ENCODE measurements around the gene SYNGAP1. TPM values are rescaled to one million over a fixed set of nuclear protein-coding genes. Genes with fewer than 3 reads are reported as not detected.
"Not testable (repeated sequence)": the region's sequence is repeated elsewhere in the genome, so short reads cannot be mapped to it uniquely, and the experiment has no call there.

SYNGAP1 gene
- total RNA-seq, 1 experiment from 2014 or later: 1.9 TPM

- no peak overlapping the region for H2AFZ ChIP-seq (ENCODE audit: low read length)
Observed at GRCh38 chr6:33477864-33478263, 58.0 kb downstream of the SYNGAP1 start.

GRCh38 chr6:33481192-33481591 is 61.3 kb downstream of the SYNGAP1 start:
- Histone ChIP-seq H3K9ac (ENCODE audit: low read length) (no peak overlapping the region), H3K4me1 (ENCODE audit: insufficient read depth, low read length) (no peaks in the 10 kb centered on the region), H2AFZ (ENCODE audit: low read length) (no peak overlapping the region), H4K20me1 (ENCODE audit: low read length) (no peaks in the 10 kb centered on the region), H3K79me2 (ENCODE audit: low read length) (no peaks in the 10 kb centered on the region), H3F3A (ENCODE audit: low read length, unreplicated experiment) (no peaks in the 10 kb centered on the region), H3K4me3 (ENCODE audit: low read length) (no peak overlapping the region), H3K36me3 (ENCODE audit: low read depth, low read length) (no peaks in the 10 kb centered on the region), H3K27ac (ENCODE audit: low read length) (no peak overlapping the region), H3K9me2 (replicated peaks; ENCODE audit: low read length) (no peaks in the 10 kb centered on the region), H3K27me3 (ENCODE audit: low read length) (peaks cover 4% of the 10 kb centered on the region; the same call in 1 of the 2 replicates), H3K9me3 (ENCODE audit: low read length) (no peaks in the 10 kb centered on the region), H3K4me2 (ENCODE audit: low read length) (no peak overlapping the region)
- ChIA-PET CTCF (interaction anchor here (0.7 kb wide), 1 partner anchor 13 kb away, joined by 3 read pairs; no protein-coding TSS in a partner anchor), POLR2A (ENCODE audit: unreplicated experiment) (no interaction called here)
- TF ChIP-seq, protein P1, sequence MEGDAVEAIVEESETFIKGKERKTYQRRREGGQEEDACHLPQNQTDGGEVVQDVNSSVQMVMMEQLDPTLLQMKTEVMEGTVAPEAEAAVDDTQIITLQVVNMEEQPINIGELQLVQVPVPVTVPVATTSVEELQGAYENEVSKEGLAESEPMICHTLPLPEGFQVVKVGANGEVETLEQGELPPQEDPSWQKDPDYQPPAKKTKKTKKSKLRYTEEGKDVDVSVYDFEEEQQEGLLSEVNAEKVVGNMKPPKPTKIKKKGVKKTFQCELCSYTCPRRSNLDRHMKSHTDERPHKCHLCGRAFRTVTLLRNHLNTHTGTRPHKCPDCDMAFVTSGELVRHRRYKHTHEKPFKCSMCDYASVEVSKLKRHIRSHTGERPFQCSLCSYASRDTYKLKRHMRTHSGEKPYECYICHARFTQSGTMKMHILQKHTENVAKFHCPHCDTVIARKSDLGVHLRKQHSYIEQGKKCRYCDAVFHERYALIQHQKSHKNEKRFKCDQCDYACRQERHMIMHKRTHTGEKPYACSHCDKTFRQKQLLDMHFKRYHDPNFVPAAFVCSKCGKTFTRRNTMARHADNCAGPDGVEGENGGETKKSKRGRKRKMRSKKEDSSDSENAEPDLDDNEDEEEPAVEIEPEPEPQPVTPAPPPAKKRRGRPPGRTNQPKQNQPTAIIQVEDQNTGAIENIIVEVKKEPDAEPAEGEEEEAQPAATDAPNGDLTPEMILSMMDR (conservative IDR thresholded peaks at IDR 0.05; ENCODE audit: low read depth, low read length): peak; percentile 38
- no peak for TF ChIP-seq EZH2phosphoT487 (IDR thresholded peaks at IDR 0.05; ENCODE audit: borderline replicate concordance, low read length)
- BruUV-seq (replicated peaks): no TSS peak
- DNase-seq (peak; percentile 50), ATAC-seq (peak; percentile 84)
- intact Hi-C loops (cut with micrococcal nuclease): no loop called here

More at GRCh38 chr6:33477864-33478263, 58.0 kb downstream of the SYNGAP1 start:
- Histone ChIP-seq H3K4me2 (ENCODE audit: low read length) (no peak overlapping the region), H4K20me1 (ENCODE audit: low read length) (no peaks in the 10 kb centered on the region), H3K4me3 (ENCODE audit: low read length) (no peak overlapping the region), H3K36me3 (ENCODE audit: low read depth, low read length) (no peaks in the 10 kb centered on the region), H3K27ac (ENCODE audit: low read length) (no peak overlapping the region), H3K9me2 (replicated peaks; ENCODE audit: low read length) (no peaks in the 10 kb centered on the region), H3K27me3 (ENCODE audit: low read length) (peaks cover 4% of the 10 kb centered on the region; the same call in 1 of the 2 replicates), H3K4me1 (ENCODE audit: insufficient read depth, low read length) (no peaks in the 10 kb centered on the region), H3F3A (ENCODE audit: low read length, unreplicated experiment) (no peaks in the 10 kb centered on the region), H3K9ac (ENCODE audit: low read length) (no peak overlapping the region), H3K79me2 (ENCODE audit: low read length) (no peaks in the 10 kb centered on the region), H3K9me3 (ENCODE audit: low read length) (no peaks in the 10 kb centered on the region)
- ATAC-seq (no peak), DNase-seq (no peak)
- CTCF ChIA-PET: no interaction called here
- POLR2A ChIA-PET (ENCODE audit: unreplicated experiment): interaction anchor here (0.6 kb wide), 1 partner anchor 51 kb away, joined by 17 read pairs; no protein-coding TSS in a partner anchor
- intact Hi-C loops (cut with micrococcal nuclease): no loop called here
- BruUV-seq (replicated peaks): no TSS peak
- TF ChIP-seq EZH2 (IDR thresholded peaks at IDR 0.05; ENCODE audit: low read length, unreplicated experiment) (no peak), EZH2phosphoT487 (IDR thresholded peaks at IDR 0.05; ENCODE audit: borderline replicate concordance, low read length) (no peak)

DNA sequence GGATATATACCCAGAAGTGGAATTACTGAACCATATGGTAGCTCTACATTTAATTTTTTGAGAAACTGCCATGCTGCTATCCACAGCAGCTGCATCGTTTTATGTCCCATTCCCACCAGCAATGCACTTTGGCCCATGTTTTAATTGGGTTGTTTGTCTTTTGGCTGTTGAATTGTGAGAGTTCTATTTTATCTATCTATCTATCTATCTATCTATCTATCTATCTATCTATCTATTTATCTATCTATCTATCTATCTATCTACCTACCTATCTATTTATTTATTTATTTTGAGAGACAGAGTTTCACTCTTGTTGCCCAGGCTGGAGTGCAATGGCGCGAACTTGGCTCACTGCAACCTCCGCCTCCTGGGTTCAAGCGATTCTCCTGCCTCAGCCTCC is 62.8 kb downstream of the SYNGAP1 start:
- H3K9ac ChIP-seq (ENCODE audit: low read length); DNase-seq; POLR2A ChIA-PET (ENCODE audit: unreplicated experiment); H2AFZ ChIP-seq (ENCODE audit: low read length); H3K36me3 ChIP-seq (ENCODE audit: low read depth, low read length); H3K4me3 ChIP-seq (ENCODE audit: low read length); H3K4me2 ChIP-seq (ENCODE audit: low read length); H3K9me3 ChIP-seq (ENCODE audit: low read length); CTCF ChIA-PET; H4K20me1 ChIP-seq (ENCODE audit: low read length); H3K27me3 ChIP-seq (ENCODE audit: low read length); H3F3A ChIP-seq (ENCODE audit: low read length, unreplicated experiment); H3K27ac ChIP-seq (ENCODE audit: low read length); H3K4me1 ChIP-seq (ENCODE audit: insufficient read depth, low read length); ATAC-seq; intact Hi-C loops (cut with micrococcal nuclease); H3K79me2 ChIP-seq (ENCODE audit: low read length); H3K9me2 ChIP-seq (replicated peaks; ENCODE audit: low read length); BruUV-seq (replicated peaks): not testable (repeated sequence)

- H3F3A ChIP-seq (ENCODE audit: low read length, unreplicated experiment): no peaks in the 10 kb centered on the region
- H3K4me2 ChIP-seq (ENCODE audit: low read length): no peak overlapping the region
- no peaks in the 10 kb centered on the region for H4K20me1 ChIP-seq (ENCODE audit: low read length)
- no peak overlapping the region for H3K9ac ChIP-seq (ENCODE audit: low read length)
- TF ChIP-seq, protein P1 (conservative IDR thresholded peaks at IDR 0.05; ENCODE audit: low read depth, low read length): no peak
- no peak for TF ChIP-seq EZH2 (IDR thresholded peaks at IDR 0.05; ENCODE audit: low read length, unreplicated experiment)
- no peak for TF ChIP-seq EZH2phosphoT487 (IDR thresholded peaks at IDR 0.05; ENCODE audit: borderline replicate concordance, low read length)
- no peaks in the 10 kb centered on the region for H3K9me2 ChIP-seq (replicated peaks; ENCODE audit: low read length)
- ATAC-seq (no peak), DNase-seq (no peak)
- POLR2A ChIA-PET (ENCODE audit: unreplicated experiment): interaction anchor here (0.6 kb wide), 1 partner anchor 21 kb away, joined by 3 read pairs; no protein-coding TSS in a partner anchor
- no peaks in the 10 kb centered on the region for H3K9me3 ChIP-seq (ENCODE audit: low read length)
- CTCF ChIA-PET: no interaction called here
- no peak overlapping the region for H3K27ac ChIP-seq (ENCODE audit: low read length)
- H2AFZ ChIP-seq (ENCODE audit: low read length): no peak overlapping the region
- BruUV-seq (replicated peaks): no TSS peak
- H3K4me3 ChIP-seq (ENCODE audit: low read length): no peak overlapping the region
- no peaks in the 10 kb centered on the region for H3K36me3 ChIP-seq (ENCODE audit: low read depth, low read length)
- intact Hi-C loops (cut with micrococcal nuclease): no loop called here
- H3K79me2 ChIP-seq (ENCODE audit: low read length): no peaks in the 10 kb centered on the region
- H3K27me3 ChIP-seq (ENCODE audit: low read length): no peaks in the 10 kb centered on the region
- no peaks in the 10 kb centered on the region for H3K4me1 ChIP-seq (ENCODE audit: insufficient read depth, low read length)
Observed at GRCh38 chr6:33483678-33484077, 63.8 kb downstream of the SYNGAP1 start.

- H3K9me2 ChIP-seq (replicated peaks; ENCODE audit: low read length); H3K9me3 ChIP-seq (ENCODE audit: low read length); DNase-seq; CTCF ChIA-PET; H3K27me3 ChIP-seq (ENCODE audit: low read length); H3K36me3 ChIP-seq (ENCODE audit: low read depth, low read length); H3K4me2 ChIP-seq (ENCODE audit: low read length); H4K20me1 ChIP-seq (ENCODE audit: low read length); H3K9ac ChIP-seq (ENCODE audit: low read length); BruUV-seq (replicated peaks); intact Hi-C loops (cut with micrococcal nuclease); H3K27ac ChIP-seq (ENCODE audit: low read length); H3K79me2 ChIP-seq (ENCODE audit: low read length); H3K4me1 ChIP-seq (ENCODE audit: insufficient read depth, low read length); POLR2A ChIA-PET (ENCODE audit: unreplicated experiment); H3K4me3 ChIP-seq (ENCODE audit: low read length); ATAC-seq; H3F3A ChIP-seq (ENCODE audit: low read length, unreplicated experiment); H2AFZ ChIP-seq (ENCODE audit: low read length): not testable (repeated sequence)
Observed at GRCh38 chr6:33484673-33485262, 64.9 kb downstream of the SYNGAP1 start.
